ENCODE results near the gene TAMALIN.

Gene TAMALIN

DNA sequence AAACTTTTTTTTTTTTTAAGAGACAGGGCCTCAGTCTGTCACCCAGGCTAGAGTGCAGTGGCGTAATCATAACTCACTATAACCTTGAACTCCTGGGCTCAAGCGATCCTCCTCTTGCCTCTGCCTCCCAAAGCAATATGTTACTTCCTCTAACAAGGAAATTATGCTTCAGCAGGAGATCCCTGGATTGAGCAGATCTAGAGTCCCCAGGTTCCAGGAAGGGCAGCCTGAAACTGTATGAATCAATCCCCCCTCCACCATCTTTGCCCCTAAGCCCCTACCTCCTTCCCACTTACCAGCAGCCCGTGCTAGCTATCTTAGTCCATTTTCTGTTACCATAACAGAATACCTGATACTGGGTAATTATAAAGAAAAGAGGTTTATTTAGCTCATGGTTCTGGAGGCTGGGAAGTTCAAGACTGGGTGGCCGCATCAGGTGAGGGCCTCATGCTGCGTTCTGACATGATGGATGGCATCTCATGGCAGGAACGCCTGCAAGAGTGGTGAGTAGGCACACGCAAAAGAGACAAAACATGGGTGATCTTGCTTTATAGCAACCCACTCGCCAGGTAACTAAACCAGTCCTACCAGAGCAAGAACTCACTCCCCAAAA, 5.0 kb downstream of the TAMALIN start:
- no peaks in the 10 kb centered on the region; the same call in none of the 2 replicates for H3K36me3 ChIP-seq
- H3K4me1 ChIP-seq = peaks cover 20% of the 10 kb centered on the region
- H3K27me3 ChIP-seq = no peaks in the 10 kb centered on the region
- H3K9me3 ChIP-seq = no peaks in the 10 kb centered on the region
- no peak for DNase-seq
- H3K4me3 ChIP-seq (ENCODE audit: low read depth, low read length) = no peak overlapping the region
- TF ChIP-seq CTCF (IDR thresholded peaks at IDR 0.05; ENCODE audit: low read depth, low read length) = no peak

GRCh38 chr12:52013626-52014310, 7.0 kb downstream of the TAMALIN start:
- no peaks in the 10 kb centered on the region; the same call in none of the 2 replicates for H3K36me3 ChIP-seq
- DNase-seq = no peak
- H3K4me1 ChIP-seq = peaks cover 20% of the 10 kb centered on the region
- no peak overlapping the region for H3K4me3 ChIP-seq (ENCODE audit: low read depth, low read length)
- TF ChIP-seq CTCF (IDR thresholded peaks at IDR 0.05; ENCODE audit: low read depth, low read length) = no peak
- no peaks in the 10 kb centered on the region for H3K9me3 ChIP-seq
- H3K27me3 ChIP-seq = no peaks in the 10 kb centered on the region

DNA sequence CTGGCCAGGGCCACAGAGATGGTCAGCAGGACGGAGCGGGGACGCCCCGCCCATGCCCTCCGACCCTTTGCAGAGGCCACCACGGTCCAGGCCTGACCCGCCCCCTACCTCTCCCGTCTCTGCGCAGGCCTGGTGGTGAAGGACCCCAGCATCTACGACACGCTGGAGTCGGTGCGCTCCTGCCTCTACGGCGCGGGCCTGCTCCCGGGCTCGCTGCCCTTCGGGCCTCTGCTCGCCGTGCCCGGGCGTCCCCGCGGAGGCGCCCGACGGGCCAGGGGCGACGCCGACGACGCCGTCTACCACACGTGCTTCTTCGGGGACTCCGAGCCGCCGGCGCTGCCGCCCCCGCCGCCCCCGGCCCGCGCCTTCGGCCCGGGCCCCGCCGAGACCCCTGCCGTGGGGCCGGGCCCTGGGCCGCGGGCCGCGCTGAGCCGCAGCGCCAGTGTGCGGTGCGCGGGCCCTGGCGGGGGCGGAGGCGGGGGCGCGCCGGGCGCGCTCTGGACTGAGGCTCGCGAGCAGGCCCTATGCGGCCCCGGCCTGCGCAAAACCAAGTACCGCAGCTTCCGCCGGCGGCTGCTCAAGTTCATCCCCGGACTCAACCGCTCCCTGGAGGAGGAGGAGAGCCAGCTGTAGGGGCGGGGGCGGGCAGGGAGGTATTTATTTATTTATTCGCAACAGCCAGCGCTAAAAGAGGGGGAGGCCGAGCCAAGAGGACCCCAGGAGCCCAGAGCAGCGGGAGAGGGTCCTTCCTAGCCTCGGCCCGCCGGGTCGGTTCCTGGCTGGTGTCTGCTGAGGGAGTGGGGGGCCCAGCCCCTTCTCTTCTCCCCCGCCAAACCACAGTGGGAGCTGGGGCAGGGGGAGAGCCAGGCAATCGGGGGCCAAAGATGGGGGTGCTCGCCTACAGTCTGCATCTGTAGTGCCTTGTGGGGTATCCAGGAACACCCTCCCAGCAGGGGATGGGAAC, 8.1 kb downstream of the TAMALIN start:
- TF ChIP-seq CTCF (IDR thresholded peaks at IDR 0.05; ENCODE audit: low read depth, low read length) = no peak
- no peak for DNase-seq
- Histone ChIP-seq H3K9me3 (no peaks in the 10 kb centered on the region), H3K36me3 (no peaks in the 10 kb centered on the region; the same call in none of the 2 replicates), H3K4me3 (ENCODE audit: low read depth, low read length) (no peak overlapping the region), H3K4me1 (peaks cover 12% of the 10 kb centered on the region), H3K27me3 (no peaks in the 10 kb centered on the region)

- no peak for DNase-seq
- Histone ChIP-seq H3K4me3 (ENCODE audit: low read depth, low read length) (no peak overlapping the region), H3K9me3 (no peaks in the 10 kb centered on the region), H3K27me3 (no peaks in the 10 kb centered on the region), H3K4me1 (peaks cover 9% of the 10 kb centered on the region), H3K36me3 (no peaks in the 10 kb centered on the region; the same call in none of the 2 replicates)
- TF ChIP-seq CTCF (IDR thresholded peaks at IDR 0.05; ENCODE audit: low read depth, low read length) = no peak
Measured at GRCh38 chr12:52015532-52016041, 8.8 kb downstream of the TAMALIN start.

DNA sequence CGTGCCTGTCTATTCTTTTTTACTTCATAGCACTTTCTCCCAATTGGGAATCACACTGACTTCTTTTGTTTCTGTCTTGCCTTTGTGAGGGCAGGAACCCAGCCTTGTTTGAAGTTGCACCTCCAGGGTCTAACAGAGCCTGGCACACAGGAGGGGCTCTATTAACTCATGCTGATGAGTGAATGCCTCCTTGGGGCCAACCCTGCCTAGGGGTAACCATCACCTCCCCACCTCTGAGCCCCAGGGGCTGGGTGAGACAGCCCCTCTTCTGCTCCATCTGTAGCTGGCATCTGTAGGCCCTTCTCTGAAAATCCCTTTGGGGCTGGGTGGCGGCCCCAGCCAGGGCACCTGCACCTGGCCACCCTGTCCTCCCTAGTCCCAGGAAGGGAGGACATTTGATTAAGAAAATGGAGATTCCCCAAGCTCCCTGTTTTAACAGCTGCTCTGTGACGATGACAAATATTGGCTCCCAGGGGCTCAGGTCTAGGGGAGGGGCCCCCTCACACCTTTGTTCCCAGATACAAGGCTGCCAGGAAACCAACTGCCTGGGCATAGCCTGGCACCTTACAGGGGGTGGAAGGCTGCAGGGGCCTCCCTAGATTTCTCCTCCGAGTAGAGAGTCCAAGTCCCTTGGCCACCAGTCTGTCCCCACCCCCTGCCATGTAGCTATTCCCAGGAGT, 11.8 kb downstream of the TAMALIN start:
- Histone ChIP-seq H3K27me3 (no peaks in the 10 kb centered on the region), H3K4me1 (peaks cover 2% of the 10 kb centered on the region; the same call in 1 of the 2 replicates)

More for the DNA sequence above, 11.8 kb downstream of the TAMALIN start:
- H3K36me3 ChIP-seq = no peaks in the 10 kb centered on the region; the same call in 1 of the 2 replicates
- H3K9me3 ChIP-seq = no peaks in the 10 kb centered on the region
- DNase-seq = no peak
- TF ChIP-seq CTCF (IDR thresholded peaks at IDR 0.05; ENCODE audit: low read depth, low read length) = no peak
- no peak overlapping the region for H3K4me3 ChIP-seq (ENCODE audit: low read depth, low read length)

Measured in BE2C (cell line).